GM06990 (cell line): ENCODE results near the gene MRGPRF.

Experiments
- DNase-seq: peaks from one replicate; pipeline ENCODE4 v3.0.0-alpha.2; 2011; ENCODE audit not compliant: insufficient read length; ENCODE audit errors: extremely low read depth
- H3K27me3 ChIP-seq: replicated peaks from 2 replicates; pipeline ENCODE4 v1.6.0; 2011; ENCODE audit warnings: low read length; ENCODE audit not compliant: control insufficient read depth, insufficient read depth
- H3K36me3 ChIP-seq: 2 replicates; pipeline ENCODE4 v1.5.1; 2011; ENCODE audit warnings: low read length; ENCODE audit not compliant: control insufficient read depth, insufficient read depth
- H3K4me3 ChIP-seq: replicated peaks from 2 replicates; pipeline ENCODE4 v1.5.1; 2011; ENCODE audit warnings: low read depth, mild to moderate bottlenecking, control low read depth, low read length
- CTCF ChIP-seq: IDR thresholded peaks from 2 replicates; pipeline ENCODE4 v1.5.1; 2011; ENCODE audit warnings: low read length, control low read depth, mild to moderate bottlenecking, inconsistent platforms; ENCODE audit not compliant: insufficient read depth, poor library complexity, severe bottlenecking

The MRGPRF gene

GRCh38 chr11:69007975-69008381 lies 5.1 kb downstream of the MRGPRF start:
- Histone ChIP-seq H3K36me3 (no peaks in the 10 kb centered on the region), H3K4me3 (no peak overlapping the region), H3K27me3 (peaks cover 5% of the 10 kb centered on the region; the same call in 1 of the 2 replicates)
- no peak for TF ChIP-seq CTCF
- DNase-seq, result no peak

- H3K4me3 ChIP-seq, result no peak overlapping the region
Observed at GRCh38 chr11:69006816-69007215, 6.2 kb downstream of the MRGPRF start.

GRCh38 chr11:69005631-69006368 lies 7.2 kb downstream of the MRGPRF start:
- Histone ChIP-seq H3K27me3 (peaks cover 2% of the 10 kb centered on the region; the same call in 1 of the 2 replicates), H3K4me3 (no peak overlapping the region), H3K36me3 (no peaks in the 10 kb centered on the region)
- no peak for TF ChIP-seq CTCF
- DNase-seq, result no peak

More at GRCh38 chr11:69006816-69007215, 6.2 kb downstream of the MRGPRF start:
- TF ChIP-seq CTCF, result no peak
- Histone ChIP-seq H3K36me3 (no peaks in the 10 kb centered on the region), H3K27me3 (peaks cover 2% of the 10 kb centered on the region; the same call in 1 of the 2 replicates)
- no peak for DNase-seq

GRCh38 chr11:69005183-69005630 lies 7.8 kb downstream of the MRGPRF start:
- Histone ChIP-seq H3K4me3 (no peak overlapping the region), H3K36me3 (no peaks in the 10 kb centered on the region), H3K27me3 (peaks cover 2% of the 10 kb centered on the region; the same call in 1 of the 2 replicates)
- no peak for TF ChIP-seq CTCF
- no peak for DNase-seq

DNA sequence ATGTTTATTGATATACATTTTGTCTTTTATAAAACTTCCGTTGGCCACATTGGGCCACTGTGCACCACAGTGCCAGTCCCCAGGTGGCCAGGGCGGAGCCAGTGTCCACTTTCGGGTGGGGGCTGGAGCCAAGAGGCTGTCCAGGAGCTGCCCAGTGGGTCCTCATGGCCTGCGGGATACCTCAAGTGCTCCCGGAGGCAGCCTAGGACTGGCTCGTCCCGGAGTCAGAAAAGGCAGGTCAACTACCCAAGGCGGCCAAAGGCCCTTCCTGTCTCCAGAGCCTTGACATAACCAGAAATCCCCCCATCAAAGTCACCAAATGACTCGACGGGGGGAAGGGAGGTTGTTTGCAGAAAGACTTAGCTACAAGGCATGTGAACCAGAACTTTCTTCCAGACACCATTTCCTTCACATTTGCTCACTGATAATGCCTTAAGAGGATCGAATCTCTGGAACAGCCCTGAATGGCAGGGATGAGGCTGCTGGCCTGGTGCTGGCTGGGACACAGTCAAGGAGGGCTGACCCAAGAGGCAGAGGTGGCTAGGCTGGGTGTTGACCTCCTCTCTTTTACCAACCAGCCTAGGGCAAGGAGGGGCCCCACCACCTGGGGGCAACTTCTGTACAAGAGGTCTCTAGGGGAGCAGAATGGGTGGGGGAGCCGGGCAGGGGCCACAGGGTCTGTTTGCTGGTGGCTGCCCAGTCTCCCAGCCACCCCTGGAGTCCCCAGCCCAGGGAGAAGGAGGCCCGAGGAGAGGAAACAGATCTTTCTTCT lies 8.4 kb downstream of the MRGPRF start:
- Histone ChIP-seq H3K4me3 (no peak overlapping the region), H3K36me3 (no peaks in the 10 kb centered on the region), H3K27me3 (peaks cover 2% of the 10 kb centered on the region; the same call in 1 of the 2 replicates)
- TF ChIP-seq CTCF, result no peak
- no peak for DNase-seq
